Stimulated activated naive CD4-positive, alpha-beta T cell treated with Interleukin-2 at 50 U/mL for 16 hours (primary cell): Measurements from ENCODE around the gene RDH8.

Experiments used
- DNase-seq: peaks from one replicate; lab custom pipeline; 2025; lab: John Stamatoyannopoulos, UW

Gene RDH8, protein sequence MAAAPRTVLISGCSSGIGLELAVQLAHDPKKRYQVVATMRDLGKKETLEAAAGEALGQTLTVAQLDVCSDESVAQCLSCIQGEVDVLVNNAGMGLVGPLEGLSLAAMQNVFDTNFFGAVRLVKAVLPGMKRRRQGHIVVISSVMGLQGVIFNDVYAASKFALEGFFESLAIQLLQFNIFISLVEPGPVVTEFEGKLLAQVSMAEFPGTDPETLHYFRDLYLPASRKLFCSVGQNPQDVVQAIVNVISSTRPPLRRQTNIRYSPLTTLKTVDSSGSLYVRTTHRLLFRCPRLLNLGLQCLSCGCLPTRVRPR

DNA sequence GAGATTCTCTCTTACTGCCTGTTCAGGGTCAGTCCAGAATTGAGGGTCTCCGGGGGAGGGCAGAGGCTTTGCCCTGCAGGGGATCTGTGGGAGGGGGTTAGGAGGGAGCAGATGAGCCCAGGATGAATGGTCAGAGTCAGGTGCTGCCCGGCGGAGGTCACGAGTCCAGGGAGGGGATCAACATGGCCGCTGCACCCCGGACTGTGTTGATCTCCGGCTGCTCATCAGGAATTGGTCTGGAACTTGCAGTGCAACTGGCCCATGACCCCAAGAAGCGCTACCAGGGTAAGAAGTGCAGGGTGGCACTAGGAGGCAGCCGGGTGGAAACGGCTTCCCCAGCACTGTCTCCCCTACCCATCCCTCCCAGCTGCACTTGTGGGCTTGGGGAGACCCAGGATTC is at the start of gene RDH8:
RDH8 (plus strand) TSS at position 168 of the 400 bp plus-strand sequence; CDS start at position 183, 15 bp downstream.
- DNase-seq = no peak

DNA sequence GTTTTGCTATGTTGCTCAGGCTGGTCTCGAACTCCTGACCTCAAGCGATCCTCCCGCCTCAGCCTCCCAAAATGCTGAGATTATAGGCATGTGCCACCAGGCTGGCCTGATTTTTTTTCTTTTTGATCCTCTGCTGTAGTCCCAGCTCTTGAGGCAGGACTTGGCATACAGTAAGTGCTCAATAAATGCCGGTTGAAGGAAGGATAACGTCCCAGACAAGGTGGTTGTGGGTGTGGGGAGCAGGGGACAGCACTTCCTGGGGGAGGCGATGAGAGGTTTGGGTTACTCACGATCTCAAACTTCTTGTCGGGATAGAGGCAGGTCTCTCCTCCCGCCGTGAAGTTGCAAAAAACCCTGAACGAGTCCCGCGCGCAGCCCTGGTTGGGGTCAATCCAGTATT is 47.3 kb upstream of the RDH8 start:
- DNase-seq = no peak

DNA sequence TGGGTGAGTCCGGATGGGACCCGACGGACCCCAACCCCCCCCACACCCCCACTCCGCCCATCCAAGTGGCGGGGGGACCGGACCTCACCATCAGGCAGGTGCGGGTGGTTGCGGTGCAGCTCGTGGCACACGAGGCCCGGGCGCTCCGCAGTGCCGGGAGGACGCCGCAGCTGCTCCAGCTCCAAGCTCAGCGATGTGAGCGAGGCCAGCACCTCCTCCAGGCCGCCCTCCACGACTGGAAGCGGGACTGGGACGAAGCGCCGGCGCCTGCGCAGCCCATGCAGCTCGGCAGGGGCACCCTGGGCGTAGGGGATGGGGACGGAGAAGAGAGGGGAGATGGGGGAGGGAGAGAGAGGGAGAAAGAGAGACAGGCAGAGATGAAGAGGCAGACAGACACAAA is 46.8 kb upstream of the RDH8 start:
- DNase-seq = no peak

DNA sequence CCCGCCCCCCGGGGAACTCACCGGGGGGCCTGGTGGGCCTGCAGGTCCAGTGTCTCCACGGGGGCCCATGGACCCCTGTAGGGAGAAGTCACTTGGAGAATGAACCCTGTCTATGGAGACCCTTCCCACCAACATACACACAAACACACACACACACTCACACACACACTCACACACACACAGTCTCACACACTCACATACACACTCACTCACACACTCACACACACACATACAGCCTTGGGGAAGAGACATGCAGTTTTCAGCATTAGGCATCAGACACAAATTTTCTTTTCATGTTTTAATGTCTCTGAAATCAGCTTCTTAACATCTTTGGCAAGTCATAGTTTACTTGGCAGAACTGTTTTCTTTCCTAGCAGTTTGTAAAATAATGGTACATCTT is 46.0 kb upstream of the RDH8 start:
- DNase-seq = no peak

DNA sequence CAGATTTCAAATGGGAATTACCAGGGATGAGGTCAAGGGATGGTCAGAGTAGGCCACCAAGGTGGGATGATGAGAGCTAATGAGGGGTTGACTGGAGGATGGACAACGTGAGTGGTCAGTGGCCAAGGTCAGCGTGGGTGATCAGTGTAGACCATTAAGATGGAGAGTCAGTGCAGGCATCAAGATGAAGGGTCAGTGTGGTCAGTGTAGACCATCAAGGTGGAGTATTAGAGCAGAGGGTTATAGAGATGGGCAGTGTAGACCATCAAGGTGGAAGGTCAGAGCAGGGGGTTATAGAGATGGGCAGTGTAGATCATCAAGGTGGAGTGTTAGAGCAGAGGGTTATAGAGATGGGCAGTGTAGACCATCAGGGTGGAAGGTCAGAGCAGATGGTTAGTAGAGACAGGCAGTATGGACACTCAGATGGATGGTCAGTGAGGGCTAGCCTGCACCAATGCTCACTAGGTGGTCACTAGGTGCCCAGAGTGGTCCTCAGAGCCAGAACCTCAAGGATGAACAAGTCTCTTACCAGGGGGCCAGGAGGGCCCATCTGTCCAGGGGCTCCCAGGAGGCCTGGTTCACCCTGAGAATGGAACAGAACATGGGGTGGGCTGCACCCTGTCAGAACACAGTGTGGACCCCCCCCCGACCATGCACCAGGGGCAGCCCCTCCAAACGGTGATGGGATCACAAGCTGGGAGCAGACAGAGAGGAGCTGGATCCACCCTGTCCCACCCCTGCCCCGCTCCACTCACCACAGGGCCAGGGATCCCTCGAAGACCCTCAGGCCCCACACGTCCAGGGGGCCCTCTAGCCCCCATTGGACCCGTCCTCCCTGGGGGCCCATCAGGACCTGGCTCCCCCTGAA is 44.2 kb upstream of the RDH8 start:
- no peak for DNase-seq

DNA sequence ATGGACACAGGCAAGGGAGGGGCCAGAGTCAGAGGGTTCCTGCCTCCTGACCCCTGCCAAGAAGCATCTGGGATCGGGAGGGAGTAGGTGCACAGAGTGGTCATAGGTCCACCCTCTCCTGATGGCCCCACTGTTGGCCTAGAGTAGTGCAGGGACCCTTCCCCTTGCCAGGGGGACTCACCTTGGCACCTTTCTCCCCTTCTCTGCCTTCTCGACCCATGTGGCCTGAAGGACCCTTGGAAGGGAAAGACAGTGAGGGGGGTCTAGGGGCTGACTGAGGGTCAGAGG is 43.7 kb upstream of the RDH8 start:
- DNase-seq = no peak

DNA sequence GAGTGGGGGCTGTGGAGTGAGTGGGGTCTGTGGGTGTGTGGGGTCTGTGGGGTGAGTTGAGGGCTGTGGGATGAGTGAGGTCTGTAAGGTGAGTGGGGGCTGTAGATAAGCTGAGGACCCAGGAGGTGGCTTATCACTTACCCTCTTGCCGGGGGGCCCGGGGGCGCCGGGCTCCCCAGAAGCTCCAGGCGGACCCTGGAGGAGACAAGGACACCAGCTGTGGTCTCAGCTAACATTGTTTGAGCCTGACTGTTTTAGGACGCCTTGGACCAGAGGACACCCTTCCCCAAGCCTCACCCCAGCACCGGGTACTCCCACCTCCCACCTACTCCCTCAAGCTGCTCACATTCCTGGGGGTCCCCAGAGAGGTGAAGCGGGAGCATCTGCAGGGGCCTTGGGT is 42.8 kb upstream of the RDH8 start:
- no peak for DNase-seq

DNA sequence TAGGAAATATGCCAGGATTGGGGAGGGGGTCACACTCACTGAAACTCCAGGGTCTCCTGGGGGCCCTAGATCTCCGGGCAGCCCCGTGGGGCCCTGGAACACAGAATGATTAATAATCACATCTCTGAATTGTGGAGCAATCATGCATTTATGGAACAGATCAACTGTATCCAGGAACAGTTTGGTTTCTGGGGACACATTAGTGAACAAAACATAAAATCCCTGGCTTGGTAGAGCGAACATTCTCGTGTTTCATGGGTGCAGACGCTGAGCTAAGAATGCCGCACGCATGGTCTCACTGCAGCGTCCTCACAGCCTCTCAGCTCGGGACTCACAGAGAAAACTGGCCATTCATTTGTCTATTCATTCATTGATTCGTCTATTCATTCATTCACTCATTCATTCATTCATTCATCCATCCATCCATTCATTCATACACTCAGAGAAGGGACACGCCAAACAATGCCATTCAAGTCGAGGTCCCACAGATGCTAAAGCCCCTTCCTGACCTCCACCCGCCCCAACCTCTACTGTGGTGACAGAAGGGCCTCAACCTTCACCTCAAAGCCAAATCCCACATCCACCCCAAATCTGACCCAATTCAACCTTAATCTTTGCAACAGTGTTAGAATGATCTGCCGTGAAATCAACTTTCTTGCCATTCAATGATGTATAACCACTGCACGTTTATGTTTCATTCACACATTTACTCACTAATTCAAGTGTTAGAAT is 42.0 kb upstream of the RDH8 start:
- no peak for DNase-seq

DNA sequence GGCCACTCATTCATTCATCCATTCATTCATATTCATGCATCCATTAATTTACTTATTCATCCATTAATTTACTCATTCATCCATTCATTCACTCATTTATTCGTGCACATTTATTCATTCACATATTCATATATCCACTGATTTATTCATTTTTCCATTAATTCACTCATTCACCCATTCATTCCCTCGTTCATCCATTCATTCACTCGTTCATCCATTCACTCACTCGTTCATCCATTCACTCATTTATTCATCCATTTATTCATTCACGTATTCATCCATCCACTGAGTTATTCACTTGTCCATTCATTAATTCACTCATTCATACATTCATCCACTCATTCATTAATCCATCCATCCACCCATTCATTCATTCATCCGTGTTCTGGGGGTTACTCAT is 41.2 kb upstream of the RDH8 start:
- DNase-seq = no peak

DNA sequence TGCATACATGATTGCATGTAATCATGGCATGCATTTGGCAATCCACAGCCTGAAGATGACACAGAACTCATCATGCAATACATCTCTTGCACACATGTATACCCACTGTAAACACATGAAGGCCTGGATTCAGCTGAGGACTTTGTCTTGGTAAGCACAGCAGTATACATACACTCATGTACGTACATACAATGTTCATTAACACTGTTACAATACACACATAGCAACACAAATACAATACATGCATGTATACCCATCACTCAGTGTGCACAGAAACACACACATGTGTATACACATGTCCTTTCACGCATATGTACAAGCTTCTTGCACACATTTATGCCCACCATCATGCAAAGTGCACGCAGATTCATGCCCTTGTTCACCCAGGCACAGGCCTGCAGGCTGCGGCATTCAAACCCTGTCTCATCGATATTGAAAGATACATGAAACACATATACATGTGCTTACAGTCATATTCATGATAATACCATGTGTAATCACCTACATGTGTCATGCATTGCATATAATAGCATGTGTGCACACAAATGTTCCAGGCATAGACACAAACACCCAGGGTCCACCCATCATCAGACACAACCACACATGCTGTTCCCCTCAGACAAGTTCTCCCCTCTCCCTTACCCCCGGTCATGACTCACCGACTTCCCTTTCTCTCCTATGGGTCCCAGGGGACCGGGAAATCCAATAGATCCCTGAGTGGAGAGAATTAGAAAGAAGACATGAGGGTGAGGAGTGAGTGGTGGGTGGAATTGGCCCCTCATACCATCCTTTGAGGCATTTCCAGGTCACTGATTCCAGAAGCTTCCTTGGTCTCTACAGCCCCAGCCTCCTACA is 31.6 kb upstream of the RDH8 start:
- no peak for DNase-seq

DNA sequence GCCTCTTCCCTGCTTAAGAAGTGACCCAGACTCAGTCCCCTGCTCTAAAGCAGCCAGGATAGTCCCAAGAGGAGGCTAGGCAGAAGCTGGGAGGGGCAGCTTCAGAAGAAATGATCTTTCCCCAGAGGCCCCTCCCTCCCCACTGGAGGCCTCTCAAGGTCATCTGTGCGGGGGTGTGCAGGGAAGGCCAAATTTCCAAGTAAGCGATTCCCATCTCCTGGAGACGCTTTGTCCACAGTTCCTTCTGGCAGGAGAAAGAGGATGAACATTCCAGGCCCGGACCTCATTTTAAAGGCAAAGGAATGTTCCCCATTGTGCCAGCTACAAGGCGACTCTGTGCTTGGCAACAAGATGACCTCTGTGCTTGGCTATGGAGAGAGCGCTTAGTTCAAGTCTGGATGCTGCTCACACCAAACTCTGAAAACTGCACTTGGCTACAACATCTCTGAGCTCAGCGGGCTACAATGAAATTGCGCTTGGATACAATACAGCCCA is 26.4 kb upstream of the RDH8 start:
- no peak for DNase-seq

DNA sequence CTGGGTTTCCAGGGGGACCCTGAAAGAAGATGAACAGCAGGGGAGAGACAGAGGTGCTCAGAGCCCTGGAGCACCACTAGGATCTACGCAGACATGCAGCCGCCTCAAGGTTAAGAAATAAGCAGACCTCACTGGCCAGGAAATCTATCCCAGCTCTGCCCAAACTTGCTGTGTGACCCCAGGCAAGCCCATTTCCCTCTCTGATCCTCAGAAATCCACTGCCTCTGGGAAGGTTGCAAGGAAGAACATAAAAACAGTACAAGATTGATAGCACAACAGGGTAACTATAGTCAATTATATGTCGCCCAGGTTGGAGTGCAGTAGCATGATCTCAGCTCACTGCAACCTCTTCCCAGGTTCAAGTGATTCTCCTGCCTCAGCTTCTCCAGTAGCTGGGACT is 23.8 kb upstream of the RDH8 start:
- no peak for DNase-seq

DNA sequence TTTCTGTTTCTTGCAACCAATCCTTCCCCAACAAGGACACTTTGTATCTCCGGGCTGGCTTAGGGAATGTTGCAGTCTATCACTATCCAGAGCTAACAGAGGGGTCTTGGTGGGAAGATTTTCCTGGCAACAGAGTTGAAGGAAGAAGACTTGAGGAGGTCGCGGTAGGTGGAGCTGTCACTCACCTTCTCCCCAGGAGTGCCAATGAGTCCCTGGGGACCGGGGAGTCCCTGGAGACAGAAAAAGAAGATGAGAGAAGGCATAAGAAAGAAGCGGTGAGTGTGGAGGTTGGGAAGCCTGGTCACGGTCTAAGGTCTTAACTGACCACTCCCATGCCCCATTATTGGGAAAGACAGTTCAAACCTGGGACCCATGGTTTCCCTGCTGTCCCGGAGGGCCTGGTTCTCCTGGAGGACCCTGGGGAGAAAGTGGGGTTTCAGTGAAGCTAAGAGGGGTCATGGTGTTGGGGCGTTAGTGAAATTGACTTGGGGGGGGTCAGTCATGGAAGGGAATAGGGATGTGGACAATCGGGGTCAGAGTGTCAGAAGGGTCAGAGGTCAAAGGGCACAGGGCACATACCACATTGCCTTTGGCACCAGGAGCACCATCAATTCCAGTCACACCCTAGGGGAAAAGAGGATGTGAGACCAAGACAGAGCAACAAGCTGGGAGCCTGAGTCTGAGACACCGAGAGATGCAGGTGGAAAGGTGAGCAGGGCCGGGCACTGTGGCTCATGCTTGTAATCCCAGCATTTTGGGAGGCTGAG is 21.7 kb upstream of the RDH8 start:
- no peak for DNase-seq

DNA sequence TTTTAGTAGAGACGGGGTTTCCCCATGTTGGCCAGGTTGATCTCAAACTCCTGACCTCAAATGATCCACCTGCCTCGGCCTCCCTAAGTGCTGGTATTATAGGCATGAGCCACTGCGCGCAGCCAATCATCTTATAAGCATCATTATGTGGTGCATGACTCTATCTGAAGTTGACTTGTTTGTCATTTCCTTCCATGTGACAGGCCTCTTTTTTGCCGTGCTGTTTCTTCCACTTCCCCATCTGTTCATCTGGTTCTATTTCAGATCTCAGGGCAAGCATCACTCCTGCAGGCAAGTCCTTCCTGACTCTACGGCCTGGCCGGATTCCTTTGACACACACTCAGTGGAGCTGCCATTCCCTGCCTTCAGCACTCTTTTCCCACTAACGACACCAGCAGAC is 18.2 kb upstream of the RDH8 start:
- DNase-seq = no peak

DNA sequence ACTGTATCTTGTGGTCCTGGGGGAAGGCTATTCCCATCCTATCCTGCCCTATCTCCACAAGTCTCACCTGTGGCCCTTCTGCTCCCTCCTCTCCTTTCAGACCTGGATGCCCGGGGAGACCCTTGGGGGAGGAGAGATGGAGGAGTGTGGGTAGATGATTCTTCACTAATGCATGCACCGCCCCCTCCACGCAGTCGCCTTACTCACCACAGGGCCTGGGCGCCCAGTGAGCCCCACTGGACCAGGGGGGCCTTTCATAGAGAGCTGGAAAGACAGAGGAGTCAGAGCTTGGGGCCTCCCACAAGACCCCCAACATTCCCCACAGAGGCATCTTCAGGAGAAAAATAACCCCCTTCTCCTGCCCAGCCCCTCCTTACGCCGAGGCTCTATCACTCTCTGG is 17.3 kb upstream of the RDH8 start:
- DNase-seq = no peak

DNA sequence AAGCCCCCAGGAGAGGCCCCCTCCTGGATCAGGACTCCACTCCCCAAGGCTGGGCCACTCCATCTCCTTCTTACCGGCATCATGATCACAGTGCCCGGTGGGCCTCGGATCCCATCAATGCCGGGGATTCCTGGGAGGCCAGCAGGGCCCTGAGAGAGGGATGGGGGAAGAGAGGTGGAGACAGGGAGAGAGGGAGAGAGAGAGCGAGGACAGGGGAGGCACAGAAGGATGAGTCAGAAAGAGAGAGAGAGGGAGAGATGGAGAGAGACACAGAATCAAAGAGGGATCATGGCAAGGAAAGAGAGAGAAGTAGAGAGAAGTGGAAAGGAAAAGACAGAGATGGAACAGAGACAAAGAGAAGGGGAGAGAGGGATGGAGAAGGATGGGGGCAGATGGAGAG is 16.7 kb upstream of the RDH8 start:
- no peak for DNase-seq

DNA sequence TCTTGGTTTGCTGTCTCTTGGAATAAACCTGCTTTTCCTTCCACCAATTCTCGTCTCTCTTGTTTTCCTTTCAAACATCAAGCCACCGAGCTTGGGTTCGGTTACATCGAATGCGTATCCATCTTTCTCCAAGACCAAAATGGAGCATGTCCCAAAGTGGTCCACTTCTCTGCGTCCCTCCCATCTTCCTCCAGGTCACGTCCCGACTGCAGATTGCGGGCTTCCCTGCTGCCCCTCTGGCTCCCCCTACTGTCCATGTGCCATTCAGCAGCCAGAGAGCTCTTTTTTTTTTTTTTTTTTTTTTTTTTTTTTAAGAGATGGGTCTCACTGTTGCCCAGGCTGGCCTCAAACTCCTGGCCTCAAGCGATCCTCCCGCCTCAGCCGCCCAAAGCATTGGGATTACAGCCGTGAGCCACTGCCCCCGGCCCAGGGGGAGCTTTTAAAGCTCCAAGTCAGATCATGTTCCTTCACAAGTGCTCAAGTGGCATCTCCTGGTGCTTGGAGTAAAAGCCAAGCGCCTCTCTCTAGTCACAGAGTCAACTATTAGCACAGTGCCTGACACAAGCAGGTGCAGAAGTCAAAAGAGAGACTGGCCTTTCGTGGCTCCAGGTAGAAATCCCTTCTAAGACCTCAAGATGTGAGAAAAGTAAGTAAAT is 13.0 kb upstream of the RDH8 start:
- peak; percentile 61 for DNase-seq

DNA sequence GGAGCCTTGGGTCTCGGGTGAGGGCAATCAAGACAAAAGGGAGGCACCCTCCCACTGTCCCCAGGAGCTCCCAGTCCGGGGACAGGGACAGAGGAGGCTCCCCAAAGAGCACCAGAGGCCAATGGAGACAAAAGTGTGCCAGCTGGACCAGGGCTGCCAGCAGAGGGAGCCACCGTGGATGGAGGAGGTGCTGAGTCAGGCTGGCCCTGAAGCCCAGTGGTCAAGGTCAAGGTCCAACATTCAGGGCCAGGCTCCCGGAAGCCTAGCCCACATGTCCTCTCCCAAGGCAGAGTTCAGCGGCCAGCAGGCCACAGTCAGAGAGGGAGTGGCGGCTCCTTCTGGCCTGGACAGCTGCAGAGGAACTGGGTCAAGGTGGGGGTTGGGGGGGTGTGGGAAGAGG is 11.4 kb upstream of the RDH8 start:
- DNase-seq = no peak

DNA sequence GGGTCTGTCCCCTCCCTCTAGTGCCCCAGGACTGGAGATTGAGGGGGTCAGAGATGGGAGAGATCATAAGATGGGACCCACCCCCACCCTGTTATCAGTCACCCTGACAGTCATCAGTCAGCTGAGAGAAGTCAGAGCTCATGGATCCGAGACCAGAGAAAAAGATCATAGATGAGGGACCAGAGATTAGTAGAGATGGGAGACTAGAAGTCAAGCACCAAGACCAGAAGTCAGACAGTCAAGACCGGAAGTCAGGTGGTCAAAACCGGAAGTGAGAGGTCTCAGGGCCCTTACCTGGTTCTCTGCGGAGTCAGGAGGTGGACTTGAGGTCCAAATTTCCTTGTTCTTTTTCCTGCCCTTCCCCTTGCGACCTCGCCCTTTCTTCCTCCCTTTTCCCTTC is 10.0 kb upstream of the RDH8 start:
- DNase-seq = no peak

DNA sequence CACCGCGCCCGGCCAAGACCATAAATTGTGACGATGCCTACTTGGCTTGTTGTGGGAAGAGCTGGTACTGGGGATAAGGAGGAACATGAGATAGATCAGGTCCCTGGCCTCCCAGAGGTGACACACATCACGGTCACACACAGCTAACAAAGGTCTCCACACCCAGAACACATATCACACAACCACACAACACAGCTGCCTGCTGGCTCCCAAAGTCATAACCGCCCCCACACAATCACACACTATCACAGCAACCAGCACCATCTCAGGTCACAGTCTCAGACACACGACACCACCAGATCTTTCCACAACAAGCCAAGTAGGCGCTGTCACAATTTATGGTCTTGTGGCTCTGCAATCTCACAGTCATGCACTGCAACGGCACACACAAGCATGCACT is 8.7 kb upstream of the RDH8 start:
- DNase-seq = no peak
